ENCODE measurements around the gene ODF2.

DNA sequence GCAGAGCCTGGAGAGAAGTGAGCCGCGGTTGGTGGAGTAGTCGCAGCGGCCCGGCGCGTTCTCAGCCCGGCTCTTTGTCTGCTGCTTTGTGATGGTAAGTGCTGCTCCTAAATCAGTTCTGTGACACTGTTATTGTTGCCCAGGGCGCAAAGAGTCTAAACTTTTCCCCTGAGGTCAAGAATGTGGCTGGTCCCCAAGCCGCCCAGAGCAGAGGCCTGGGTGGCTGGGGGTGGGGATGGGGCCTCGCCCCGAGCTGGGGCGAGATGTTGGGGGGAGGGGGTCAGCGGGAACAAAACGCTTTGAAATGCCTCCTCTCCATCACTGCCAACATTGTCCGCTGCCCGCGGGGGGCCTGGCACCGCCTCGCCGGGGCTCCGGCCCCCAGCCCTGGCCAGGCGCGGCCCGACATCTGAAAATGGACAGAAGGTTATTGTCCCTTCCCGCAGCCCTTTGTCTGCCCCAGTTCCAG is 46.8 kb upstream of the ODF2 start:
- TF ChIP-seq, protein P1, sequence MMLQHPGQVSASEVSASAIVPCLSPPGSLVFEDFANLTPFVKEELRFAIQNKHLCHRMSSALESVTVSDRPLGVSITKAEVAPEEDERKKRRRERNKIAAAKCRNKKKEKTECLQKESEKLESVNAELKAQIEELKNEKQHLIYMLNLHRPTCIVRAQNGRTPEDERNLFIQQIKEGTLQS (CRISPR knock-in tag; conservative IDR thresholded peaks at IDR 0.05), result no peak
- TF ChIP-seq, protein P2, sequence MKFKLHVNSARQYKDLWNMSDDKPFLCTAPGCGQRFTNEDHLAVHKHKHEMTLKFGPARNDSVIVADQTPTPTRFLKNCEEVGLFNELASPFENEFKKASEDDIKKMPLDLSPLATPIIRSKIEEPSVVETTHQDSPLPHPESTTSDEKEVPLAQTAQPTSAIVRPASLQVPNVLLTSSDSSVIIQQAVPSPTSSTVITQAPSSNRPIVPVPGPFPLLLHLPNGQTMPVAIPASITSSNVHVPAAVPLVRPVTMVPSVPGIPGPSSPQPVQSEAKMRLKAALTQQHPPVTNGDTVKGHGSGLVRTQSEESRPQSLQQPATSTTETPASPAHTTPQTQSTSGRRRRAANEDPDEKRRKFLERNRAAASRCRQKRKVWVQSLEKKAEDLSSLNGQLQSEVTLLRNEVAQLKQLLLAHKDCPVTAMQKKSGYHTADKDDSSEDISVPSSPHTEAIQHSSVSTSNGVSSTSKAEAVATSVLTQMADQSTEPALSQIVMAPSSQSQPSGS (CRISPR knock-in tag; IDR thresholded peaks at IDR 0.05; ENCODE audit: borderline replicate concordance, low read depth), result no peak
- TF ChIP-seq, protein P3, sequence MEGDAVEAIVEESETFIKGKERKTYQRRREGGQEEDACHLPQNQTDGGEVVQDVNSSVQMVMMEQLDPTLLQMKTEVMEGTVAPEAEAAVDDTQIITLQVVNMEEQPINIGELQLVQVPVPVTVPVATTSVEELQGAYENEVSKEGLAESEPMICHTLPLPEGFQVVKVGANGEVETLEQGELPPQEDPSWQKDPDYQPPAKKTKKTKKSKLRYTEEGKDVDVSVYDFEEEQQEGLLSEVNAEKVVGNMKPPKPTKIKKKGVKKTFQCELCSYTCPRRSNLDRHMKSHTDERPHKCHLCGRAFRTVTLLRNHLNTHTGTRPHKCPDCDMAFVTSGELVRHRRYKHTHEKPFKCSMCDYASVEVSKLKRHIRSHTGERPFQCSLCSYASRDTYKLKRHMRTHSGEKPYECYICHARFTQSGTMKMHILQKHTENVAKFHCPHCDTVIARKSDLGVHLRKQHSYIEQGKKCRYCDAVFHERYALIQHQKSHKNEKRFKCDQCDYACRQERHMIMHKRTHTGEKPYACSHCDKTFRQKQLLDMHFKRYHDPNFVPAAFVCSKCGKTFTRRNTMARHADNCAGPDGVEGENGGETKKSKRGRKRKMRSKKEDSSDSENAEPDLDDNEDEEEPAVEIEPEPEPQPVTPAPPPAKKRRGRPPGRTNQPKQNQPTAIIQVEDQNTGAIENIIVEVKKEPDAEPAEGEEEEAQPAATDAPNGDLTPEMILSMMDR (IDR thresholded peaks at IDR 0.05), result no peak
- TF ChIP-seq TCF7 (CRISPR knock-in tag; IDR thresholded peaks at IDR 0.05; ENCODE audit: low read depth) (no peak), RORB (CRISPR knock-in tag; IDR thresholded peaks at IDR 0.05) (no peak), ATF1 (CRISPR knock-in tag; IDR thresholded peaks at IDR 0.05) (no peak), TEAD4 (CRISPR knock-in tag; IDR thresholded peaks at IDR 0.05) (no peak), GABPB1 (CRISPR knock-in tag; IDR thresholded peaks at IDR 0.05) (no peak), KAT7 (CRISPR knock-in tag; IDR thresholded peaks at IDR 0.05; ENCODE audit: borderline replicate concordance) (no peak)
- TF ChIP-seq, protein P4, sequence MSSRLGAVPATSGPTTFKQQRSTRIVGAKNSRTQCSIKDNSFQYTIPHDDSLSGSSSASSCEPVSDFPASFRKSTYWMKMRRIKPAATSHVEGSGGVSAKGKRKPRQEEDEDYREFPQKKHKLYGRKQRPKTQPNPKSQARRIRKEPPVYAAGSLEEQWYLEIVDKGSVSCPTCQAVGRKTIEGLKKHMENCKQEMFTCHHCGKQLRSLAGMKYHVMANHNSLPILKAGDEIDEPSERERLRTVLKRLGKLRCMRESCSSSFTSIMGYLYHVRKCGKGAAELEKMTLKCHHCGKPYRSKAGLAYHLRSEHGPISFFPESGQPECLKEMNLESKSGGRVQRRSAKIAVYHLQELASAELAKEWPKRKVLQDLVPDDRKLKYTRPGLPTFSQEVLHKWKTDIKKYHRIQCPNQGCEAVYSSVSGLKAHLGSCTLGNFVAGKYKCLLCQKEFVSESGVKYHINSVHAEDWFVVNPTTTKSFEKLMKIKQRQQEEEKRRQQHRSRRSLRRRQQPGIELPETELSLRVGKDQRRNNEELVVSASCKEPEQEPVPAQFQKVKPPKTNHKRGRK (CRISPR knock-in tag; IDR thresholded peaks at IDR 0.05; ENCODE audit: borderline replicate concordance), result no peak
- TF ChIP-seq, protein P5, sequence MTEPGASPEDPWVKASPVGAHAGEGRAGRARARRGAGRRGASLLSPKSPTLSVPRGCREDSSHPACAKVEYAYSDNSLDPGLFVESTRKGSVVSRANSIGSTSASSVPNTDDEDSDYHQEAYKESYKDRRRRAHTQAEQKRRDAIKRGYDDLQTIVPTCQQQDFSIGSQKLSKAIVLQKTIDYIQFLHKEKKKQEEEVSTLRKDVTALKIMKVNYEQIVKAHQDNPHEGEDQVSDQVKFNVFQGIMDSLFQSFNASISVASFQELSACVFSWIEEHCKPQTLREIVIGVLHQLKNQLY (CRISPR knock-in tag; IDR thresholded peaks at IDR 0.05), result no peak
- TF ChIP-seq, protein P6, sequence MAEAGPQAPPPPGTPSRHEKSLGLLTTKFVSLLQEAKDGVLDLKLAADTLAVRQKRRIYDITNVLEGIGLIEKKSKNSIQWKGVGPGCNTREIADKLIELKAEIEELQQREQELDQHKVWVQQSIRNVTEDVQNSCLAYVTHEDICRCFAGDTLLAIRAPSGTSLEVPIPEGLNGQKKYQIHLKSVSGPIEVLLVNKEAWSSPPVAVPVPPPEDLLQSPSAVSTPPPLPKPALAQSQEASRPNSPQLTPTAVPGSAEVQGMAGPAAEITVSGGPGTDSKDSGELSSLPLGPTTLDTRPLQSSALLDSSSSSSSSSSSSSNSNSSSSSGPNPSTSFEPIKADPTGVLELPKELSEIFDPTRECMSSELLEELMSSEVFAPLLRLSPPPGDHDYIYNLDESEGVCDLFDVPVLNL (CRISPR knock-in tag; IDR thresholded peaks at IDR 0.05; ENCODE audit: borderline replicate concordance, low read depth), result no peak

Measured in WTC11 (cell line).